ENCODE data around the gene JCAD.

DNA sequence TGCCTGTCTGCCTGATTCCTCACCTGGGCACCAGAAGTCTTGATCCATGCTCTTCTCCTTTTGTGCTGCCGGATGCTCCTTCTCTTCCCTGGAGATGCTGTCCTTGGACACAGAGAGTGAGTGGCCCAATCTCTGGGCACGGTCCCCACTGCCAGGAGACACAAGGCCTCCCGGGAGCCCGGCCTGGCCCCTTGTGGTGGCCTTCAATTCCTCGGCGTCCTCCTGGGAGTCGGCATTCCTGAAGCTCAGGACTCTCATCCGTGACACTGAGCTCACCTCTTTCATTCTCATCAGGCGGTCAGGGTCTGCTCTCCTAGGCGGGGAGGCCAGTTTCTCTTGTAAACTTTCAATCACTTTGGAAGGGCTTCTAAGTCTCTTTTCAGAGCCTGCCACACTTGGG is 33.3 kb downstream of the JCAD start:
- TF ChIP-seq, protein P1, sequence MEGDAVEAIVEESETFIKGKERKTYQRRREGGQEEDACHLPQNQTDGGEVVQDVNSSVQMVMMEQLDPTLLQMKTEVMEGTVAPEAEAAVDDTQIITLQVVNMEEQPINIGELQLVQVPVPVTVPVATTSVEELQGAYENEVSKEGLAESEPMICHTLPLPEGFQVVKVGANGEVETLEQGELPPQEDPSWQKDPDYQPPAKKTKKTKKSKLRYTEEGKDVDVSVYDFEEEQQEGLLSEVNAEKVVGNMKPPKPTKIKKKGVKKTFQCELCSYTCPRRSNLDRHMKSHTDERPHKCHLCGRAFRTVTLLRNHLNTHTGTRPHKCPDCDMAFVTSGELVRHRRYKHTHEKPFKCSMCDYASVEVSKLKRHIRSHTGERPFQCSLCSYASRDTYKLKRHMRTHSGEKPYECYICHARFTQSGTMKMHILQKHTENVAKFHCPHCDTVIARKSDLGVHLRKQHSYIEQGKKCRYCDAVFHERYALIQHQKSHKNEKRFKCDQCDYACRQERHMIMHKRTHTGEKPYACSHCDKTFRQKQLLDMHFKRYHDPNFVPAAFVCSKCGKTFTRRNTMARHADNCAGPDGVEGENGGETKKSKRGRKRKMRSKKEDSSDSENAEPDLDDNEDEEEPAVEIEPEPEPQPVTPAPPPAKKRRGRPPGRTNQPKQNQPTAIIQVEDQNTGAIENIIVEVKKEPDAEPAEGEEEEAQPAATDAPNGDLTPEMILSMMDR (IDR thresholded peaks at IDR 0.05) = no peak
- TF ChIP-seq POLR2AphosphoS5 (IDR thresholded peaks at IDR 0.05; ENCODE audit: low read depth, low read length) = no peak
- TF ChIP-seq, protein P2, sequence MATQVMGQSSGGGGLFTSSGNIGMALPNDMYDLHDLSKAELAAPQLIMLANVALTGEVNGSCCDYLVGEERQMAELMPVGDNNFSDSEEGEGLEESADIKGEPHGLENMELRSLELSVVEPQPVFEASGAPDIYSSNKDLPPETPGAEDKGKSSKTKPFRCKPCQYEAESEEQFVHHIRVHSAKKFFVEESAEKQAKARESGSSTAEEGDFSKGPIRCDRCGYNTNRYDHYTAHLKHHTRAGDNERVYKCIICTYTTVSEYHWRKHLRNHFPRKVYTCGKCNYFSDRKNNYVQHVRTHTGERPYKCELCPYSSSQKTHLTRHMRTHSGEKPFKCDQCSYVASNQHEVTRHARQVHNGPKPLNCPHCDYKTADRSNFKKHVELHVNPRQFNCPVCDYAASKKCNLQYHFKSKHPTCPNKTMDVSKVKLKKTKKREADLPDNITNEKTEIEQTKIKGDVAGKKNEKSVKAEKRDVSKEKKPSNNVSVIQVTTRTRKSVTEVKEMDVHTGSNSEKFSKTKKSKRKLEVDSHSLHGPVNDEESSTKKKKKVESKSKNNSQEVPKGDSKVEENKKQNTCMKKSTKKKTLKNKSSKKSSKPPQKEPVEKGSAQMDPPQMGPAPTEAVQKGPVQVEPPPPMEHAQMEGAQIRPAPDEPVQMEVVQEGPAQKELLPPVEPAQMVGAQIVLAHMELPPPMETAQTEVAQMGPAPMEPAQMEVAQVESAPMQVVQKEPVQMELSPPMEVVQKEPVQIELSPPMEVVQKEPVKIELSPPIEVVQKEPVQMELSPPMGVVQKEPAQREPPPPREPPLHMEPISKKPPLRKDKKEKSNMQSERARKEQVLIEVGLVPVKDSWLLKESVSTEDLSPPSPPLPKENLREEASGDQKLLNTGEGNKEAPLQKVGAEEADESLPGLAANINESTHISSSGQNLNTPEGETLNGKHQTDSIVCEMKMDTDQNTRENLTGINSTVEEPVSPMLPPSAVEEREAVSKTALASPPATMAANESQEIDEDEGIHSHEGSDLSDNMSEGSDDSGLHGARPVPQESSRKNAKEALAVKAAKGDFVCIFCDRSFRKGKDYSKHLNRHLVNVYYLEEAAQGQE (IDR thresholded peaks at IDR 0.05; ENCODE audit: insufficient read depth in 1 of 2, low read depth in 2 of 2, low read length in 1 of 2) = no peak
- no peak for TF ChIP-seq SIN3A (IDR thresholded peaks at IDR 0.05; ENCODE audit: borderline replicate concordance, insufficient read depth, low read depth, low read length)

All from Panc1 (cell line).